AML-193 (cell line): Measurements from ENCODE around the gene ADIPOR1.
A peak's percentile ranks its signal among the peaks of the same experiment; 100 is the strongest.
"Not testable (repeated sequence)": the region's sequence is repeated elsewhere in the genome, so short reads cannot be mapped to it uniquely, and the experiment has no call there.

ENCODE experiments used
- DNase-seq, 2 experiments: peaks; one replicate each; lab custom pipeline; 2025; lab: John Stamatoyannopoulos, UW

Gene ADIPOR1, protein sequence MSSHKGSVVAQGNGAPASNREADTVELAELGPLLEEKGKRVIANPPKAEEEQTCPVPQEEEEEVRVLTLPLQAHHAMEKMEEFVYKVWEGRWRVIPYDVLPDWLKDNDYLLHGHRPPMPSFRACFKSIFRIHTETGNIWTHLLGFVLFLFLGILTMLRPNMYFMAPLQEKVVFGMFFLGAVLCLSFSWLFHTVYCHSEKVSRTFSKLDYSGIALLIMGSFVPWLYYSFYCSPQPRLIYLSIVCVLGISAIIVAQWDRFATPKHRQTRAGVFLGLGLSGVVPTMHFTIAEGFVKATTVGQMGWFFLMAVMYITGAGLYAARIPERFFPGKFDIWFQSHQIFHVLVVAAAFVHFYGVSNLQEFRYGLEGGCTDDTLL

DNA sequence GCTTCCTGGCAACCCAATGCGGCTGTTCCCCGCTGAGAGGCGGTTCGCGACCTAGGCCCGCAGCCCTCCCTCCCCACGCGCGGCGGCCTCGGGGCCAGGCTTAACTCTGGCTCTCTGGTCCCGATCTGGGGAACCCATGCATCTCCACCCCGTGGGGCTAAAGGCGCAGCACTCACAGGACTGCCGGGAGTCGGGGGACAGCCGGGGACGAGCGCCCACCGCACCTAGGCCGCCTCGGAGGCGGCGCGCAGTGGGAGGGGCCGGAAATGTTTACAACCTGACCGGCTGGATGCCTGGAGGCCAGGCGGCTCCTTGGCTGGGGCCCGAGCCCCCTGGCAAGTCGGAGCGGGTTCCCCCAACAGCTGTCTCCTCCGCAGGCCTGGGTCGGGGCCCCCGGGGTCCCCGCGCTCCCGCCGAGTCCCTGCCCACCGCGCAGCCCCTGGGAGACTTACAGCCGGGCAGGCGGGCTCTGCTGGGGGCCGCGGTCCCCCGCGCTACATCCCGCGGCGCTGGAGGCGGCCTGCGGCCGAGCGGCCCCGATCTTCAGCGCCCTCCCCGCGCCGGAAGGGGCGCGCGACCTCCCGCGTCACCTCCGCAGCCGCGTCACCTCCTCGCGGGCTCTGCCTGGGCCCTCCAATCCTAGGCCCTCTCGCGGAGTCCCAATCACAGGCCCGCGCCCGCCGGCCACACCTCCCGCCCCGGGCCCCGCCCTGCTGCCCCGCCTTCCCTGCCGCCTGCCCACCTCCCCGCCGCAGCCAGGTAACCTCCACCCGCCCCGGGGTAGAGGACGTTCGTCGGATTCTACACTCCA, at the start of gene ADIPOR1:
Gene ADIPOR1 (minus strand): TSS at position 580 of the 811 bp plus-strand sequence. CDS start 7,242 bp downstream, outside the sequence.
- DNase-seq: peak; percentile 63 to 72

DNA sequence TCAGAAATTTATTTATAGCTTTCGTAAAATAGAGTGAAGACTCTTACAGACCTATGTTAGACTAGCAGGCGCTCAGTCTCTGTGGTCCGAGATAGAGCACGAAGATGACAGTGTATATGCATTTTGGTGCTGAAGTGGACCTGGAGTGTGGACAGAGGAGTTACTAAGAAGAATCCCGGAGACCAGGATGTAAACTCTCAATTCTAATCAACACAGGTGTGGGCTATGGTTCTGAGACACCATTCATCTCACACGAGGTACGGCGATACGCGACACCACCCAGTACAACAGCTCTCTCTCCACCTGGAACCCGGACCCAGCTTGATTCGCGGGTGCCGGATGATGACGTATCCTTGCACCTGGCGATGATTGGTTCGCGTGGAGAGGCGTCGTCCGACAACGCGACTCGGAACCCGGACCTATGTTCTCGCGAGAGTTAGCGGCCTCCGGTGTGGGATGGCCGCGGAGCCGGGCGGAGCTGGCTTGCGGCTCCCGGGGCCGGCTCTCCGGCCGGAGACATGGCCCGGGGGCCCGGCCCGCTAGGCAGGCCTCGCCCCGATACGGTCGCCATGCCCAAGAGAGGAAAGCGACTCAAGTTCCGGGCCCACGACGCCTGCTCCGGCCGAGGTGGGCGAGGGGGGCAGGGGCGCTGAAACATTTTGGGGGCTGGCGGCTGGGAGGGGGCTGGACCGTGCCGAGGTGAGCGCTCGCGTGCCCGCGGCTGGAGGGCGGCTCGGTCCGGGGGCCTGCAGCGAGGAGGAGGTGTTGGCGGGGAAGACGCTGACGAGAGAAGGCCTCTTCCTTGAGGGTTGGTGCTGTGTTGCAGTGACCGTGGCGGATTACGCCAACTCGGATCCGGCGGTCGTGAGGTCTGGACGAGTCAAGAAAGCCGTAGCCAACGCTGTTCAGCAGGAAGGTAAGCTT, 49.1 kb upstream of the ADIPOR1 start, which contains the start of gene TMEM183A:
Gene TMEM183A (plus strand): TSS at position 427 of the 924 bp plus-strand sequence. CDS start 92 bp downstream, at position 519.
- peak; percentile 90 to 93 for DNase-seq

DNA sequence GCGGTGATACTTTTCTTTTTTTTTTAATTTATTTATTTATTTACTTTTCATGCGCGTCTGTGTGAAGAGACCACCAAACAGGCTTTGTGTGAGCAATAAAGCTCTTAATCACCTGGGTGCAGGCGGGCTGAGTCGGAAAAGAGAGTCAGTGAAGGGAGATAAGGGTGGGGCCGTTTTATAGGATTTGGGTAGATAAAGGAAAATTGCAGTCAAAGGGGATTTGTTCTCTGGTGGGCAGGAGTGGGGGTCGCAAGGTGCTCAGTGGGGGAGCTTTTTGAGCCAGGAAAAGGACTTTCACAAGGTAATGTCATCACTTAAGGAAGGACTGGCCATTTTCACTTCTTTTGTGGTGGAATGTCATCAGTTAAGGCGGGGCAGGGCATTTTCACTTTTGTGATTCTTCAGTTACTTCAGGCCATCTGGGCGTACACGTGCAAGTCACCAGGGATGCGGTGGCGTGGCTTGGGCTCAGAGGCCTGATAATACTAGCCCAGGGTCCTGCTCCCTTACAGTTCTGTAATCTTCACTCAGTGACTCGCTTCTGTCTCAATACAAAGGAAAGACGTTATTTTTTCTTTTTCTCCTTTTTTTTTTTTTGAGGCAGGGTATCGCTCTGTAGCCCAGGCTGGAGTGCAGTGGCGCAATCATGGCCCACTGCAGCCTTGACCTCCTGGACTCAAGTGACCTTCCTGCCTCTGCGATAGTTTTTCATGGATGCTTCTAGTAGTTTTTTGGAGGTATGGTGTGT, 47.5 kb upstream of the ADIPOR1 start:
- not testable (repeated sequence) for DNase-seq

DNA sequence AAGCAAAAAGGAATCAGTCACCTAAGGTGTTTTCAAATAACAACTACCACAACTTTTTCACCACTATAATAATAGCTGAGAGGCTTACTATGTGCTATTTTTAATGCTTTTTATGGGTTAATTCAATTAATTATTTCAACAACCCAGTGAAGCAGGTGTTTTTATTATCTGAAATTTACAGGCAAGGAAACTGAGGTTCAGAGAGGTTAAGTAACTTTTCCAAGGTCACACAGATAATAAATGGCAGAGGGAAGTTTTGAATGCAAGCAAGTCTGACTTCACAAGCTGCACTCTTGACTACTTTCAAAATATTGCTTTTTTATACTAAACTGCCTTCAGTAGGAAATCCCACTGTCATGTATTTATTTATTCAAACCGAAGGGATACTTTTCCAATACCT, 44.8 kb upstream of the ADIPOR1 start:
- DNase-seq: no peak

DNA sequence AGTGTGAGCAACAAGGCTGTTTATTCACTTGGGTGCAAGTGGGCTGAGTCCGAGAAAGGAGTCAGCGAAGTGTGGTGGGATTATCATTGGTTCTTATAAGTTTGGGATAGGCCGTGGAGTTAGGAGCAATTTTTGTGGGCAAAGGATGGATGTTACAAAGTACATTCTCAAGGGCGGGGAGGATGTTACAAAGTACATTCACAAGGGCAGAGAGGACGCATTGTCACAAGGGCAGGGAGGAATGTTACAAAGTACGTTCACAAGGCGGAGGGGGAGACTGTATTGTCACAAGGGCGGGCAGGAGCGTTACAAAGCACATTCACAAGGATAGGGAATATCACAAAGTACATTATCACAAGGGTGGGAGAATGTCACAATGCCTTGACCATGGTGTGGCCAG, 43.9 kb upstream of the ADIPOR1 start:
- DNase-seq: no peak

DNA sequence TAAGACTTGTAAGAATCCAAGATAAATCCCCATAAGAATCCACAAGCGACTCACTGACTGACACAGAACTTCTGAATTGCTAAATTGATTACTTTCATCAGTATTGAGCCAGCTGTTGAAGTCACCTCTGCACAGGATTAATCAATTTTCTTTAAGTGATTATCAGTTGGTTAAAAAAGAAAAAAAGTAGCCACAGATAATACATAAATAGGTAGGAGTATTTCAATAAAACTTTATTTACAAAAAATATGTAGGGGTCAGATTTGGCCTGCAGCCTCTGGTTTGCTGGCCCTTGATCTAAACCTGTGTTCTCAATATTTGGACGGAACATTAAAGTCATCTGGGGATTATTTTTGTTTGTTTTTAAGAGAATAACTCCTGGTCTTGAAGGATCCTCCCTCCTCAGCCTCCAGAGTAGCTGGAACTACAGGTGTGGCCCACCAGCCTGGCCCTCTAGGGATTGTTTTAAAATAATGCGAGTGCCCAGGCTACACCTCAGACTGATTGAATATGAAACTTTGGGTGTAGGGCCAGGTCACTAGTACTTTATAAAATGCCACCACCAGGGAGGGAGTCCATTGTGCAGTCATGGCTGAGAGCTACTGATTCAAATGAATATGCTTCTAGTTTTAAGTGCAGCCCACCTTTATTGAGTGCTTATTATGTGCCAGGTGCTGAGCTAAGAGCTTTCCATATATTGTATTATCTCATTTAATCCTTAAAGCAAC, 42.3 kb upstream of the ADIPOR1 start:
- DNase-seq: no peak

DNA sequence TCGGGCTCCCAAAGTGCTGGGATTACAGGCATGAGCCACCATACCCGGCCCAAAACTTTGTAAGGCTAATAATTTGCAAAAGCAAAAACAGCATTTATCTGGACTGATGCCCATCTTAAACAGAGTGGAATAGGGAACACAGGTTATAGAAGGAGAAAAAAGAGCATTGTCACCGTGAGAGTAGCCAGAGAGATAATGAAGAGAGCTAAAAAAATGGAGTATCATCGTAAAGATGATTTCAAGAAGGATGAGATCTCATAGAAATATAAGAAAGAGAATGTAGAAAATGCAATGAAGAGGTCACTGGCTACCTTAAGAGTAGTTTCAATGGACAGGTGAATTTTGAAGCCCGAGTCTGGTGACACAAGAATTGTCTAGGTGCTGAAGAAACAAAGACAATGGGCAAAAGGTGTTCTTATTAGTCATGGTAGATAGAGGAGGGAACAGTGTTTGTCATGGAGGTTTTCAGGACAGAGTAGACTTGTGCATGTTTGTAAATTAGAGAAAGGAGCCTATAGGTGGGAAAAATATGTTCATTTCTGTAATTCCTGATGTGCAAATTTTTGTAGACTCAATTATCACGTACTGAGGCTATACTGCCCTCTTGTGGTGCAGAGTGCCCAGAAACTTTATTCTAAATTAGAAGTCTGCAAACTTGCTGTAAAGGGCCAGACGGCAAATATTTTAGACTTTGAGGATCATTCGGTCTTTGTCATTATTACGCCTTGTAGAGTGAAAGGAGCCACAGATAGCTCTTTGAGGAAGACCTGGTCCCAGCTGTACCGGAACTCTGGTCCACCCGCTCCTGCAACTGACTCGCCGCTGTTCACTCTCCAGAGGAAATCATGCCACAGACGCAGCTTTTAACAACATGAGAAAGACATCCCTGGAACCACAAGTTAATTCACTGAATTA, 41.0 kb upstream of the ADIPOR1 start:
- peak; percentile 65 to 66 for DNase-seq

DNA sequence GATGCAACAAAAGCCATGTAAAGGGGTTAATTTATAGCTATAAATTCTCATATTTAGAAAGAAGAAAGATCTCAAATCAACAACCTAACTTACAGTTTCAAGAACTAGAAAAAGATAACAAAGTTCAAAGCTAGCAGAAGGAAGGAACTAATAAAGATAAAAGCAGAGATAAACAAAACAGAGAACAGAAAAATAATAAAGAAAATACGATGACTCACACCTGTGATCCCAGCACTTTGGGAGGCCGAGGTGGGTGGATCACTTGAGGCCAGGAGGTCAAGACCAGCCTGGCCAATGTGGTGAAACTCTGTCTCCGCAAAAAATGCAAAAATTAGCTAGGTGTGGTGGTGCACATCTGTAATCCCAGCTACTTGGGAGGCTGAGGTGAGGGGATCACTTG, 36.6 kb upstream of the ADIPOR1 start:
- no peak for DNase-seq

DNA sequence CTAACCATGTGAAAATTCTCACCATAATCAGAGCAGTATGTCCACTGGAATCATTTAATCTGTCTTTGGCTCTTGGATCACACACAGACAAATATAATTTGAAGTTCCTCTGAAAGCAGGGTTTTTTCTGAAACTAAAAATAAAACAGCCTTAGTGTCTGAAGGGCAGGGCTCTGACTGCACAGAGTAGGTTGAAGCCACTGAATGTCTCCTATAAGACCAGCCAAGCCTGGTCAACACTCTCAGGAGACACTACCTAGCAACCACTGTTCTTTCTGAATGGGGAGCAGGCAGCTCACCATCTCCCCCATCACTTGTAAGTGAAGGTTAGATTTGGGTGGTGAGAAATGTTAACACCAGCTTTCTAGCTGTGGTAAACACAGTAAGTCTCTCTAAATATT, 33.0 kb upstream of the ADIPOR1 start:
- no peak for DNase-seq

DNA sequence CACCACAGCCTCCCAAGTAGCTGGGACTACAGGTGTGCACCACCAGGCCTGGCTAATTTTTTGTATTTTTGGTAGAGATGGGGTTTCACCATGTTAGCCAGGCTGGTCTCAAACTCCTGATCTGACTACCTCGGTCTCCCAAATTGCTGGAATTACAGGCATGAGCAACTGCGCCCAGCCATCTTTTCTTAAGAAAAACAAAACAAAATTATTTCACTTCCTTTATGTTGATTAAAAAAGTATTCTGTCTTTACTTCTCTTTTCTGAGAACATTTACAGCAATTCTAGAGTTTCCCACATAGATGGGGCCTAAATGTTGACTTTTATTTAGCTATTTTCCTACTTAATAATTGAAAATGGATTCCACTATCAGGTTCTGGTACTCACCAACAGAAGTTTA, 31.8 kb upstream of the ADIPOR1 start:
- DNase-seq: no peak

DNA sequence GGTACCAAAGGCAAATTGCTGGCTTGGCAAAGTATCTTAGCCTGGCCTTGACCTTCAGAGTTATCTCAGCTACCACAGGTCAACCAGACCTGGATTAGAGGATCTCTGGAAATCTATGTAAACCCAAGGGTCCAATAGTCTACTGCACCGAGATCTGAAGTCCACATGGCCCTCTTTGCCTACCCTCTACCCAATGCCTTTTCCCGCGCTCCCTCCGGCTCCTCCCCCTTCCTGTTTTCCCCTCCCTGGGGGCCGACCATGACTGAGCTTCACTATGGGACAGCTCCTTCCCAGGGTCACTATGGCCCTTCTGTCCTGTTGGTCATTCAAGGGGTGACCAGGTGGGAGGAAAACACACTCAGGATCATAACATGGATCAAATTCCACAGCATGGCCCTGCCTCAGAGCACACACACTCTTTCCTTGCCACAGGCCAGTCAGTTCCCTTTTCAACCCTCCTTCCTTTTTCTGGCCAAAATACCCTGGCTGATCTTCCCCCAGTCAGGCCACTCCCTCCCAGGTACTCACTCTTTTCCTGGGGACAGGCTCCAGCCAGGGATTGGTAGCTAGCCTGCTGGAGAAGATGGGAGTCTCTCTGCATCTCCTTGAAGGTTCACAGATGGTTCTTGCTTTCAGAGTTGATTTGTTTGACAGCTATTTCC, 29.9 kb upstream of the ADIPOR1 start:
- DNase-seq: peak; percentile 7 to 19

DNA sequence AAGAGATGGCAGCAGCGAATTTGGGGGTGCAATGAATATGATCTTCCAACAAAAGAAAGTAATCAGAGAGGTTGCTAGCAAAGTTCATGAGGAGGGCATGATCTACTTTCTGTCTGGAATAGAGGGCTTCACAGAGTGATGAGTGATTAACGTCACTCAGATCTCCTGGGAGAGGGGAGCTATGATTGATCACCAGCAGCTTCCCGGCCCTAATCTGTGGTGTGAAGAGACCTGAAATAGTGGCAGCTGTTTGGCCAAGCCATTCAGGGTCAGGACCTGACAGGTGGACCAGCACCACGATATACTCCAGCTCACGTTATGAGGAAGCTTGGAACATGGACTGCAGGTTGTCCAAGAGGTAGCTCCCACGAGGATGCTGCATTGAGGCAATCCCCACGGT, 29.1 kb upstream of the ADIPOR1 start:
- DNase-seq: no peak

DNA sequence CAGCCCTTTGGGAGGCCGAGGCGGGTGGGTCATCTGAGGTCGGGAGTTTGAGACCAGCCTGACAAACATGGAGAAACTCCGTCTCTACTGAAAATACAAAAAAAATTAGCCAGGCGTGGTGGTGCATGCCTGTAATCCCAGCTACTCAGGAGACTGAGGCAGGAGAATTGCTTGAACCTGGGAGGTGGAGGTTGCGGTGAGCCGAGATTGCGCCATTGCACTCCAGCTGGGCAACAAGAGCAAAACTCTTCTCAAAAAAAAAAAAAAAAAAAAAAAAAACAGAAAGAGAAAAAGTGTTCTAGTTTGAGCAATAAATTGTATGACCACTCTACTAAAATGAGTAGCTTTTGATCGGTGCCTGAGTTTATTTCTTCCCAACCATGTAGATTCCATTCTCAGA, 28.0 kb upstream of the ADIPOR1 start:
- not testable (repeated sequence) for DNase-seq

DNA sequence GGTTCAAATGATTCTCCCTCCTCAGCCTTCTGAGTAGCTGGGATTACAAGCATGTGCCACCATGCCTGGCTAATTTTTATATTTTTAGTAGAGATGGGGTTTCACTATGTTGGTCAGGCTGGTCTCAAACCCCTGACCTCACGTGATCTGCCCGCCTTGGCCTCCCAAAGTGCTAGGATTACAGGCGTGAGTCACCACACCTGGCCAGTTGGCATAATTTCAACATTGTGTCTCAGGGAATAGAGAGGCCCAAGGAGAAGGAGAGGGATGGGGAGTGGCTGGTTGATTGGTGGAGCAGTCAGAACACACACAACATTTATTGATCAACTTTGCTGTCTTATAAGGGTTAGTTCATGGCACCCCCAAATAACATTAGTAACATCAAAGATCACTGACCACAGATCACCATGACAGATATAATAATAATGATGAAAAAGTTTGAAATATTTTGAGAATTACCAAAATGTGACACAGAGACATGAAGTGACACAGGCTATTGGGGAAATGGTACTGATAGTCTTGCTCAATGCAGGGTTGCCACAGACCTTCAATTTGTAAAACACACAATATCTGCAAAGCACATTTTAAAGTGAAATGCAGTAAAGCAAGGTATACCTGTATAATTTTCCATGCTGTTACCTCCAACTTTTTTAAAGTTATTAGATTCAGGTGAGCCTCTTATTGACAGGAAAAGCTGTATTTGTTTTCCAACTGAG, 24.8 kb upstream of the ADIPOR1 start:
- peak; percentile 56 to 66 for DNase-seq

DNA sequence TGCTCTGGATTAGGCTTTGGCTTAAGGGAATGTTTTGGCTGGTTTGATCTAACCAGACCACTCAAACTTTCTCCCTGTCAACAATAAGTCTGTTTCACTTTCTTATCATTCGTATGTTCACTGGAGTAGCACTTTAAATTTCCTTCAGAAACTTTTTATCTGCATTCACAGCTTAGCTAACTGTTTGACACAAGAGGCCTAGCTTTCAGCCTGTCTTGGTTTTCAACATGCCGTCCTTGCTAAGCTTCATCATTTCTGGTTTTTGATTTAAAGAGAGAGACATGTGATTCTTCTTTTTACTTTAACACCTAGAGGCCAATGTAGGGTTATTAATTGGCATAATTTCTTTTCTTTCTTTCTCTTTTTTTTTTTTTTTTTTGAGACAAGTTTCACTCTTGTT, 23.8 kb upstream of the ADIPOR1 start:
- no peak for DNase-seq

DNA sequence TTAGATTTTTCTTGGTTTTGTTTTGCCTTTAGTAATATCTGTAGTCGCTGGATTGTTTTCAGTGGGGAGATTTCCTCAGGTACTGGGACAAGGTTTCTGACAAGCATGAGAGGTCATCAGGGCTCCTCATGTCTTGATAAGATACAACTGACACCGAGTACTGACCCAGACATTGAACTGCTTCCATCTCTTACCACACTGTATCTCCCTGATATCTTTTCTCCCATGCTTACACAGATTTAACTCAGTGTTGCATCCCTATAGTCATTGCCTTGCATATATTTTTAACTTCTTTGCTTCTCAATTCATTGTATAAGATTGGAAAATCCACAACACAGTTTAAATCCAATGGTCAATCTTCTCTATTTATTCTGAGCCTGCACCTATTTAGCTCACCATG, 21.3 kb upstream of the ADIPOR1 start:
- DNase-seq: no peak

DNA sequence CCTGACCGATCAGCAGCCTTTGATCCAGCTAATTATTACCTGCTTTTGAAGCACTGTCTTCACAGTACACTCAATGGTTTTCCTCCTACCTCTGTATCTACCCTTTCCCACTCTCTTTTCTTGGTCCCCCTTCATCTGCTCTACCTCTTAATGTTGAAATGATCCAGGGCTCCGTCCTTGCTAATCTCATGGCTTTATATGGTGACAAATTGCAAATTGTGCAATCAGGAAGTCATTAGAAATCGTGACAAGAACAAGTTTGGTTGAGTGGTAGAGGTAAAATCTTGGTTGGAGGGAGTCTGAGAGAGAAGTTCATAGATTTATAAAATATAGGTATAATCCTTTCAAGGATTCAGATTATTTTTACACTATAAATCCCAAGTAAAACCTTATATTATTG, 18.5 kb upstream of the ADIPOR1 start:
- DNase-seq: peak; percentile 63 to 66

DNA sequence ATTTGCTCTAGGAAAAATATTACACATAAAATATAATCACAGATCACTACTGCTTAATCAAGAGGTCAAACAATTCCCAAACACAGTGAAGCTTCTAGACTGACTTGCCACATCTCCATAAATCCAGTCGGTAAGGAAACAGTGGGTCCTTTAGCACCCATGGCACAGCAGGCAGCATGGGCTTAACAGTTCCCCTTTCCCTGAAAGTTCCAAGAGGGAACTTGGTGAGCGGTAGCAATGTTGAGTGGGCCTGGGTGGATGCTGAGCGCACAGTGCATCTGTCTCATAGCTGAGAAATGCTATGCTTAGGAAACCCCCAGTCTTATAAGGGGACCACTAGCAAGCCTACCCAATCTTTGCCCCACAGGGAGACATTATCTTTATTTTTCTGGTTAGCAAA, 16.7 kb upstream of the ADIPOR1 start:
- DNase-seq: no peak
